GM12875 (cell line): ENCODE measurements around the gene NIPBL.

ENCODE experiments used
- H3K4me3 ChIP-seq: one replicate; pipeline ENCODE4 v1.5.1; 2011; ENCODE audit warnings: low read depth, low read length, control low read depth
- CTCF ChIP-seq: IDR thresholded peaks from 2 replicates; pipeline ENCODE4 v1.5.1; 2011; ENCODE audit warnings: low read depth, mild to moderate bottlenecking, control low read depth, inconsistent platforms, low read length, moderate library complexity, borderline replicate concordance; ENCODE audit not compliant: insufficient read depth

Gene NIPBL

GRCh38 chr5:37112383-37112991, 235.9 kb downstream of the NIPBL start:
- TF ChIP-seq CTCF: no peak

More at GRCh38 chr5:37112383-37112991, 235.9 kb downstream of the NIPBL start:
- no peak overlapping the region for H3K4me3 ChIP-seq
